ENCODE data around the gene EPB41L4A.

The EPB41L4A gene

GRCh38 chr5:112353678-112354077, 65.4 kb downstream of the EPB41L4A start:
- no peak for DNase-seq (ENCODE audit: low read depth in 2 of 2)

DNA sequence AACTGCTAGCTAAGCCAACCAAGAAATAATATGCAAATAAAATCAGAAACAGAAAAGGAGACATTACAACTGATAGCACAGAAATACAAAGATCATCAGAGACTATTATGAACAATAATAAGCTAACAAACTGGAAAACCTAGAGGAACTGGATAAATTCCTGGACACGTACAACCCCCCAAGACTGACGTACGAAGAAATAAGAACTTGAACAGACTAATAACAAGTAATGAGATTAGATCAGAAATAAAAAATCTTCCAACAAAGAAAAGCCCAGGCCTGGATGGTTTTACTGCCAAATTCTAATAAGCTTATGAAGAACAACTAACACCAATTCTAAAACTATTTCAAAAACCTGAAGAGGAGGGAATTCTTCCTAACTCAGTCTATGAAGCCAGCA, 67.9 kb downstream of the EPB41L4A start:
- no peak for DNase-seq (ENCODE audit: low read depth in 2 of 2)

DNA sequence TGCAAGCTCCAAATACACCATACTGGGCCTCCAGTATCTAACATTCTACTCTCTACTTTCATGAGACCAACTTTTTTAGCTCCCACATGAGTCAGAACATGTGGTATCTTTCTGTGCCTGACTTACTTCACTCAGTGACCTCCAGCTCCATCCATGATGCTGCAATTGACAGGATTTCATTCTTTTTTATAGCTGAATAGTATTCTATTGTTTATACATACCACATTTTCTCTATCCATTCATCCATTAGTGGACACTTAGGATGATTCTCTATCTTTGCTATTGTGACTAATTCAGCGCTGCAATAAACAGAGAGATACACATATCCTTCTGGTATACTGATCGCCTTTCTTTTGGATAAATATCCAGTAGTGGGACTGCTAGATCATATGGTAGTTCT, 68.5 kb downstream of the EPB41L4A start:
- no peak for DNase-seq (ENCODE audit: low read depth in 2 of 2)

DNA sequence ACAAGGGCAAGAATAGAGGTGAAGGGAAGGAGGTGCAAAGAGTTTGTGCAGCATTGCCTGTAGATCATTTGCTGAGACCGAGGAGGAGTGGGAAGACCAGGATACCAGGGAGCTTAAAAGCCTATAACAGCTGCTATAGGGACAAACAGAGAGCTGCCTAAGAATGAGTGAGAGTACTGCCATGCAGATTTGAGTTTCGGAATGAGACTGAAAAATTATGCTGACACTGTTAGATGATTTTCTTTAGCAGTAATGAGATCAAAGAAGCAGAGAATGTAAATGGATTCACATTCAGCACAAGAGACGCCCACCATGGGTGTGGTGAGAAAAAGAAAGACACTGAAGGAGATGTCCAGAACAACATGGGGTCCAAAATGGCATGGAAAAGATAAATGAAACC, 69.7 kb downstream of the EPB41L4A start:
- no peak for DNase-seq (ENCODE audit: low read depth in 2 of 2)

DNA sequence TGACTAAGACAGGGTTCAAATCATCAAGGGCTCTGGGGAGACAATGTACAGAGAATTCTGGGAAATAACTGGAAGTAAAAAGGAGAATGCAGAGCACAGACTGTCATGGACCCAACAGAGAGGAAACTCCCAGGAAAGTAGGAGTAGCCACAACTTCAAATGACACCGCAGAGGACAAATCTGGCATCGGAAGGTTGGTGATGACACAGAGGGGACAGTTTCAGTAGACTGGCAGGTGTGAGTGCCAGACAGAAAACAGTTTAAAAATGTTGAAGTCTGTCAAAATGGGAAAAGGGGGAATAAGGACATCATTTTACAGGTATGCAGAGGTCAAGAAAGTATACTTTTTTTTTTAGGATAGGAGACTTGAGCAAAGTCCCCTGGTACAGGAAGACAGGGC, 70.2 kb downstream of the EPB41L4A start:
- no peak for DNase-seq (ENCODE audit: low read depth in 2 of 2)

- no peak for DNase-seq (ENCODE audit: low read depth in 2 of 2)
Measured at GRCh38 chr5:112348387-112348786, 70.7 kb downstream of the EPB41L4A start.

- DNase-seq (ENCODE audit: low read depth in 2 of 2) = no peak
Measured at GRCh38 chr5:112346411-112347044, 72.5 kb downstream of the EPB41L4A start.

DNA sequence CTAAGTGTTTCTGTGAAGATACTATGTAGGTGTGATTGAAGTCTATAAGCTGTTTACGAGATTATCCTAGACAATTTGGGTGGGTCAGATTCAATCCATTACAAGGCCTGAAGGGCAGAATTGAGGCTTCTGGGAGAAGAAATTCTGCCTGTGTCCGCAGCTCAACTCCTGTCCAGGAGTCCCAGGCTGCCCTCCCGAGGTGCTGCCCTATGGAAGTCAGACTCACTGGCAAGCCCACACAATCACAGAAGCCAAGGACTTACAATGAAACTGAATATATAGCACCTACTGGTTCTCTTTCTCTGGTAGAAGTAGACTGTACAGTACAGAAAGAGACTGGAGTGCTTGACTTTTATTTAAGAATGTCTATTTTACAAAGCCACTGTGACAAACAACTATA, 74.5 kb downstream of the EPB41L4A start:
- DNase-seq (ENCODE audit: low read depth in 2 of 2) = no peak

GRCh38 chr5:112342389-112342788, 76.7 kb downstream of the EPB41L4A start:
- DNase-seq (ENCODE audit: low read depth in 2 of 2) = no peak

GRCh38 chr5:112339761-112340160, 79.3 kb downstream of the EPB41L4A start:
- DNase-seq (ENCODE audit: low read depth in 2 of 2) = no peak

DNA sequence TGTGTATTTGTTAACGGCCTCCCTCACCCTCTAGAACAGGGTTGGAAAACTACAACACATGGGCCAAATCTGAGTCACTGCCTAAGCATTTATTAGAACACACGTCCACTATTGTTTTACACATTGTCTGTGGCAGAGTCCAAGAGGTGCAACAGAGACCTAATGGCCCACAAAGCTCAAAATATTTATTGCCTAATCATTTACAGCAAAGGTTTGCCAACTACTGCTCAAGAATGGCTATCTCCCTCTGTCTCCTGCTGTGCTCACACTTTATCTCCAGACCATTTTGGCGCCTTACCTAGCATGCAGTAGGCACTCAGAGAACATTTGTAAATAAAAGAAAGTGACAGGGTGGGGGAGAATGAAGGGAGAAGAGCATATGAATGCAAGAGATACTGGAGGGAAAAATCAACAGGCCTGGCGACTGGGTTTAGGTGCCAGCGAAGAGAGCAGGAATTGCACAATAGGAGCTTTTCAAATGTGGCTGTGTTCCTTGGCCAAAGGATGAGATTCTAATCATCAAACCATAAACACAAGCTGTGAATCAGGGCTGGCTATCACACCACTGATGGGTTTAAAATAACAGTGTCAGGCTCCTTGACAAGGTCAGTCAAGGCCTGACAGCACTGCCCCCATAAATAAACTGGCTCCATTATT, 80.3 kb downstream of the EPB41L4A start:
- DNase-seq (ENCODE audit: low read depth in 2 of 2) = no peak

- DNase-seq (ENCODE audit: low read depth in 2 of 2) = no peak
Measured at GRCh38 chr5:112333331-112333781, 85.7 kb downstream of the EPB41L4A start.

GRCh38 chr5:112331892-112332291, 87.2 kb downstream of the EPB41L4A start:
- no peak for DNase-seq (ENCODE audit: low read depth in 2 of 2)

- DNase-seq (ENCODE audit: low read depth in 2 of 2) = no peak
Measured at GRCh38 chr5:112329419-112330090, 89.5 kb downstream of the EPB41L4A start.

DNA sequence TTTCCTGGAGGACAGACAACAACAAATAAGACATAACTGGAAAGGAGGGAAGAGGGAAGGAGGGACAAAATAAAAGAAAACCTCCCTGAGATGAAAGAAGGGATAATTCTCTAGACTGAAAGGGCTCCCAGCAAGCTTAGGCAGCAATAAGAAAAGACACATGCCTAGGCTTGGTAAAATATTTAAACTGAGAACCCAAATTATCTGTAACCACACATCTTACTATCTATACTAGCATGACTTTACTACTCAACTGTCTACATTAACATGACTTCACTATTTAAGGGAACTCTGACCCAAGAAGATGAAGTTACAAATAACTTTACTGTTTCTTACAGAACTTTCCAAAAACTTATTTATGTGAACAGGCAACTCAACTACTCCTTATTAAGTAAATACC, 95.9 kb downstream of the EPB41L4A start:
- DNase-seq (ENCODE audit: low read depth in 2 of 2) = no peak

GRCh38 chr5:112320408-112320807, 98.7 kb downstream of the EPB41L4A start:
- no peak for DNase-seq (ENCODE audit: low read depth in 2 of 2)

DNA sequence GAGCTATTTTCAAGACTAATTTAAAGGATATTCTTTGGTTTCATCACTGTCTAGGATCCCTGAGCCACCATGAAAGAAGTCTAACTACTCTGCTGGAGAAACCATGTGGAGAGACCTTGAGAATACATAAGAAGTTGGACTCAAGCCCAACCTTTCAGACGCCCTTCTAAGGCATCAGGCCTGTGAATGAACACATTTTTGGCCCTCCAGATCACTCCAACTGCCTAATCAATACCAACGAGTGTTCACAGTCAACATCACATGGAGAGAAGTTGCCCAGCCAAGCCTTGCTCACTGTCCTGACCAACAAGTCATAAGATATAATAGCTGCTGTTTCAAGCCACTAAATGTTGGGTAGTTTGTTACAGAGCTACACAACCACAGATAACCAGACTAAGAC, 100.7 kb downstream of the EPB41L4A start:
- no peak for DNase-seq (ENCODE audit: low read depth in 2 of 2)

DNA sequence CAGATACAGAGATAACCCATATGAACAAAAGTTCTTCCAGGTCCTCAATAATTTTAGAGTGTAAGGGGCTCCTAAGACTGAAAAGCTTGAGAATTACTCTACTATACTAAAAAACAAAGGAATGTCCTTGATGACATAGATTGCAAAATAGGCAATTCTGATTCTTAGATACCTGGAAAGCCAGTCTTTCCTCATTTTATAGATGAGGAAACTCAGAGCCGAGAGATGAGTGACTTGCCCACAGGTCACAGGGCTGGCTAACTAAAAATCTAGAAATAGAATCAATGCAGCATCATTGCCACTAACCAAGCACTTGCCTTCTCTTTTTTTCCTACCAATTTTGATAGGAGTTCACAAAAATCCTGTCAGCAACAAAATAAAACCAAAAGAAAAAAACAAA, 101.2 kb downstream of the EPB41L4A start:
- no peak for DNase-seq (ENCODE audit: low read depth in 2 of 2)

- DNase-seq (ENCODE audit: low read depth in 2 of 2) = no peak
Measured at GRCh38 chr5:112316731-112317130, 102.3 kb downstream of the EPB41L4A start.

- no peak for DNase-seq (ENCODE audit: low read depth in 2 of 2)
Measured at GRCh38 chr5:112316006-112316405, 103.1 kb downstream of the EPB41L4A start.

DNA sequence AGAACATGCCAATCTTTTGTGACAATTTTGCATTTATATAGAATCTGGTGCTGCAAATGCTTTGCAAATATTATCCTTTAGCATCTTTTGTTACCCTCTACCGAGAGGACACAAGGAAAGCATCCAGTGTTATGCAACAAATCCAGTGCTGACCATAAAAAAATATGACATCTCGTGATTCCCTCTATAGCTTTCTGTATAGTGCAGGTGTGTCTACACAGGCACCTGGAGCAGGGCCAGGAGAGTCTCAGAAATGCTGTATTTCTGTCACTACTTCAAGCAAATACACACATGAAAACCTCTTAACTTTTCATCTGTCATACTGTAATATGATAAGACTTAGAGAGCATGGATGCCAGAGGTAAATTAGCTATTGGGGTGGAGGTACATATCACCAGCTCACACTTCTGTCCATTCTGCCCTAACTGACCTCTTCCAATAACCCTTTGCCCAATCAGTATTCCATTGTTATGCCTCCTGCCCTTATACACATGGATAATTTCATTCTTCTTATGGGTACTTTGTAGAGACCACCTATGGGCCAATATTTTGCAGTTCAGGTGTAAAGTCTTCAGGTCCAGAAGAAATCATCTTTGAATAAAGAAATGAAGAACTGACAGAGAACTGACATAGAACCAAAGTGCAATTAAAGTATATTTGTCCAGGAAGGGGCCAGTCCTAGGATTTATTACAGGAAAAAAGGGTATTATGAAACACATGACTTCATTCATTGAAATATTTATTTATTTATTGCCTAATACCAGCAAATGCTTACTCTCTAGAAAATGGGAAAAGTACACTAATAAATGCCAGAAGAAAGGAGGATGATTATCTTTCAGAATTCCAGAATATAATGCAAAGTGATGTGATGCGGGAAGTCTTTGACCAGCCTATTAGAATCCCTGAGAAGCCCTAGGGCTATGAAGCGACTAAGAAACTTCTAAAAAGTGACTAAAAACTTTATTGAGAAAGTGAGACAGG, 106.5 kb downstream of the EPB41L4A start:
- DNase-seq (ENCODE audit: low read depth in 2 of 2) = no peak

DNA sequence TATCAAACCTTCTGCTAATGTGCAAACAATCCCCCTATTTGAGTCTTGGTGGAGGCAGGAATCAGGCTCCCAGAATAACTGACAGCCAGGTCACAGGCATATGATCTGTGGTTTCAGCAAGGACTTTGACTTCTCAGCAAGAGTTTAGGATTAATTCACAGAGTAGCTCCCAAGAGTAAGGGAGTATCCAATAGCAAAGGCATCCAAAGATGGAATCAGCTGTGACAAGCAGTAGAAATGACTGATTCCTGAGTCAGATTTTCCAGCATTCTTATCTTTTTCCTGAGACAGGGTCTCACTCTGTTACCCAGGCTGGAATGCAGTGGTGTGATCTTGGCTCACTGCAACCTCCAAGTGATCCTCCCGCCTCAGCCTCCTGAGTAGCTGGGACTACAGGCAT, 108.3 kb downstream of the EPB41L4A start:
- no peak for DNase-seq (ENCODE audit: low read depth in 2 of 2)
